Midbrain (tissue), 1 donor: ENCODE results near the gene FXYD5.
"Not testable (repeated sequence)": the region's sequence is repeated elsewhere in the genome, so short reads cannot be mapped to it uniquely, and the experiment has no call there.

Source experiments
- DNase-seq: peaks from one replicate; lab custom pipeline; 2025; lab: John Stamatoyannopoulos, UW

FXYD5 gene

DNA sequence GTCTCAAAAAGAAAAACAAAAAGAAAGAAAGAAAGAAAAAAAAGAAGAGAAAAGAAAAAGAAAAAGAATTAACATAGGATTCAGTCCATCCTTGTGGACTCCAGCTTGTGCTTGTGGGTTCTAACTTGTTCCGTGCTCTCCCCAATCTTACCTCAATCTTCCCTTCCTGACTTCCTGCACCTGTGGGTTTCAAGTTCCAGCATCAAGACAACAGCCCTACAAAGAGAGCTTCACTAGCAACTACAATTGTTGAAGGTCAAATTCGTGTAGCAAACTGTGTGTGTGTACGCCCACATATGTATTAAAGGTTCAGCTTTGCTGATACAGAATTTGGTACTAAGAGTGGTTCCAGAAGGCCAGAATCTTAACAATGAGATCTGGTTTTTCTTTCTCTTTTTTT lies 25.3 kb downstream of the FXYD5 start:
- DNase-seq = no peak

DNA sequence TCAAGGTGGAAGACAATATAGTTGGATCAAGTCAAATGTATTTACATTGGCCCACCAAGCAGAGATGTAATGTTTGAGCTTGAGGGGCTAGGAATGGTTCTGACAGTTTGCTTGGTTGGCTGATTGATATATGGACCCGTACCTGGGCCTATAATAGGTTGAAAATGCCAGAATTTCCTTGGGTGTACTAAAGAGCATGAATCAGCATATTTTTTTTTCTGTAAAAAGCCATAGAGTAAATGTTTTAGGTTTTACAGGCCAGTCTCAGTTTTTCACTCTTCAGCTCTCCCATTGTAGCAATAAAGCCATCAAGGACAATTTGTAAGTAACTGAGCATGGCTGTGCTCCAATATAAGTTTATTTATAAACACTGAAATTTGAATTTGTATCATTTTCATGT lies 26.9 kb downstream of the FXYD5 start:
- no peak for DNase-seq

DNA sequence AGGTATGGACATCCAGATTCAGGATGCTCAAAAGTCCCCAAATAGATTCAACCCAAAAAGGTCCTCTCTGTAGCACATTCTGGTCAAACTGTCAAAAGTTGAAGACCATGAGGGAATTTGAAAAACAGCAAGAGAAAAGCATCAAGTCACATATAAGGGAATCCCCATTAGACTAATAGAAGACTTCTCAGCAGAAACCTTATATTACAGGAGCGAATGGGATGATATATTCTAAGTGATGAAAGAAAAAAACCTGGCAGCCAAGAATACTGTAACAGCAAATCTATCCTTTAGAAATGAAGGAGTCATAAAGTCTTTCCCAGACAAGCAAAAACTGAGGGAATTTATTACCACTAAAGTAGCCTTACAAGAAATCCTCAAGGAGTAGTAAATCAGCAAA lies 29.7 kb downstream of the FXYD5 start:
- no peak for DNase-seq

DNA sequence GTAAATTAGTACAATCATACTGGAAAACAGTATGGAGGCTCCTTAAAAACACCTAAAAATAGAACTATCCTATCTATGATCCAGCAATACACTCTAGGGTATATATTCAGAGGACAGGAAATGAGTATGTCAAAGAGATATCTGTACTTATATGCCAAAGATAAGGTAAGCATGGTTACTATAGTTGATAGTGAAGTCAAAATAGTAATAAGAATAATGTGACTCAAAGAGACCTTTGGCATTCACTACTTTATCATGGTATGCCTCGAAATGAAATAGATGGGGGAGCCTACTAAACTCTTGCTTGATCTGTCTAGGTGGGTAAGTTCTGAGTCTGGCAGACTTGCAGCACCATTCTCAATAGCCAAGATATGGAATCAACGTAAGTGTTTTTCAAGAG lies 30.3 kb downstream of the FXYD5 start:
- no peak for DNase-seq

DNA sequence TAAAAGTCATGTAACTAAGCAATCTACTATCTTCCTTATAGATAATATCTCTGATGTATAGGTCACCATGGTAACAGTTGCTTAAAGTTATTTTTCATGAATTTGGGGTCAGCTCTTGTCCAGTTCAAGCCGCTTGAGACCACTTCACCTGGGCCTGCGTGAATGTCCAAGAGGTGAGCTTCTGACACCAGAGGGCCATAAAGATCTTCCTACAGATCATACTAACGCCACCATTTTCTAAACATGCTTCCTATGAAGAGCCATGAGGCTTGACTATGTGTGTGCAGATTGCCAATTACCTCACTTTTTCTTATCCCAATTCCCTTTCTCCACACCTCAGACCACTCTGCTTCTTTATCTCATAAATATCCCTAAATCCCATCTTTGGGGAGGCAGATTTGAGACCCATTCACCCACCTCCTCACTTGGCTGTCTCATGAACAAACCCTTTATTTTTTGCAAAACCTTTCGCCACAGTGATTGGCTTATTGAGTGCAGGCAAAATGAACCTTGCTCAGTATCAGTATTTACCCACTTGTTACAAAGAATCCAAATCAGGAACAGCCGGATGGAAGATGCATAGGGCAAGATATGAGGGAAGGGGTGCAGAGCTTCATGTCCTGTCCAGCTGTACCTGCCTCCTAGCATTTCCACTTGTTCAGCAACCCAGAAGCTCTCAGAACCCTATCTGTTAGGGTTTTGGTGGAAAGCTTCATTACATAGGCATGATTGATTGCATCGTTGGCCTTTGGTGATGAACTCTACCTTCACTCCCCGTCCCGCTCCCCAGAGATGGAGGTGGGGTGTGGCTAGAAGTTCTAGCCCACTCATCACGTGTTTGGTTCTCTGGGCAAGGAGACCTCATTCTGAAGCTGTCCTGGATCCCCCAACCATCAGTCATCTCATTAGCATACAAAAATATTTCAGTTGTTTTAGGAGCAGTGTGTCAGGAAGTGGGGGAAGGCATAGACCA lies 39.8 kb downstream of the FXYD5 start:
- no peak for DNase-seq

DNA sequence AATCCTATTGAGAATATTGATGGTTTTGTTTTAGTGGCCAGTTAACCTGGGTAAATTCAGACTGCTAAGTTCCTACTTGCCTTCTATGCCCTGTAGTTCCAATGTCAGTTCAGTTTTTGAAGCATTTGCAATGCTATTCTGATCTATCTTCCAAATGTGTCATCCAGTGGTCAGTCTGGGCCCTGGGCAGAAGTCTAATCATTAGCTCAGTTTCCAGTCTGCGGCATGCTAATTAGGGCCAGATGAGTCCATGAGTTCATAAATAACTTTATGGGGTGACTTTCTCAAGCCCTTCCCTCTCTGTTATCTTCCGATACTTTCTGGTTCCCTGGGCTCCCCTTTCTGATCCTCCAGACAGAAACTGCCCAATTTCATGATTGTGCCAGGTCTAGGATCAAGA lies 41.3 kb downstream of the FXYD5 start:
- DNase-seq = no peak

DNA sequence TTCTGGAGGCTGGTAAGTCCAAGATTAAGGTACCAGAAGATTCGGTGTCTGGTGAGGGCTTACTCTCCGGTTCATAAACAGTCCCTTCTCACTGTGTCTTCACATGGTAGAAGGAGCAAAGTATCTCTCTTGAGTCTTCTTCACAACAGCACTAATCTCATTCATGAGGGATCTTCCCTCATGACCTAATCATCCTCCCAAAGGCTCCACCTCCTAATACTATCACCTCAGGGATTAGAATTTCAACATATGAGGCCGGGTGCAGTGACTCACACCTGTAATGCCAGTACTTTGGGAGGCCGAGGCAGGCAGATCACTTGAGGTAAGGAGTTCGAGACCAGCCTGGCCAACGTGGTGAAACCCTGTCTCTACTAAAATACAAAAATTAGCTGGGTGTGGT lies 42.3 kb downstream of the FXYD5 start:
- DNase-seq = not testable (repeated sequence)

DNA sequence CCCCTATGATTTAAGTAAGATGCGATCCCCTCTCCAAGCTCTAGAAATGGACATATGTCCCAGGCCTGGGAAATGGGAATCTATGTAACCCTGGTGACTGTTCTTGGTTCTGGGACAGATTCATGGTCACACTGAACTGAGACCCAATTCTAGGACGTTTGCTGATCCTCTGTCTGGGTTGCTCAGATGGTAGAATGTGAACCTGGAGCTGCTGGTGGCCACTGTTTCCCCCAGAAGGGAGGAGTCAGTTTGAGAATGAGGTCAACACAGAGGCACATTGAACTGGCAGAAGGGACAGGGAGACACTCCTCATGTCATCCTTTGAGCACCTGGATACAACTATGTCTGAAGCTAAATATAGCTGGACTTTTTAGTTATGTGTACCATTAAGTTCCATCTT lies 44.9 kb downstream of the FXYD5 start:
- no peak for DNase-seq

DNA sequence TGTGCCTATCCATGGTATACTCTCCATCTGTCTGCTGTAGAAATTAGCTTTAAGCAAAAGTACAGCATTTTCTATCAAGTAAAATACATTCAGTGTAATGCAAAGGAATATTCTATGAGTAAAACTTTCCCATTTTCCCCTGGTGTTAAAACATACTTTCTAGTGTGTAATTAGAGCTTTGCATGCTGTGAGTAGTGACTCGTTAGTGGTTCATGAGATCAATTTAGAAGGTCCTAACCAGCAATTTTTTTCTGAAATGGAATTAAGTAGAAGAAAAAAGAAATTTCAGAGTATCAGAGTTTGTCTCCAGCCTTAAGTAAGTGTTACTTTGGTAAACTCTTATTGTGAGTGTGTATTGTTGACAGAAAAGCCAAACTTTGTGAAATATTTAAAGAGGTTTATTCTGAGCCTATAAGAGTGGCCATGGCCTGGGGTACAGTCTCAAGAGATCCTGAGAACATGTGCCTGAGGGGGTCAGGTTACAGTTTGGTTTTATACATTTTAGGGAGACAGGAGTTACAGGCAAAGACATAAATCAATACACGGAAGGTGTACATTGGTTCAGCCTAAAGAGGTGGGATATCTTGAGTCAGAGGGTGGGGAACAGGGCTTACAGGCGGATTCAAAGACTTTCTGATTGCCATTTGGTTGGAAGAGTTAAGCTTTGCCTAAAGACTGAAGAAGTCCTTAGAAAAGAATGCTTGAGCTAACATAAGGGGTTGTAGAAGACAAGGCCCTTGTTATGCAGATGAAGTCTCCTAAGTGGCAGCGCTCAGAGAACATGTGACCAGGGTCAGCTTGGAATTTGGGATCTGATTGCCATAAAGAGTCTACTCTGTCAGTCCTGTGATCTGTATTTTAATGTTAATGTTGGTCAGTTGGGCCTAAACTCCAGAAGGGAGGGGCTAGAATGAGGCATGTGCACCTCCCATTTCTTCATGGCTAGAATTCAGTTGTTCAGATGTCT lies 48.5 kb downstream of the FXYD5 start:
- DNase-seq = no peak

DNA sequence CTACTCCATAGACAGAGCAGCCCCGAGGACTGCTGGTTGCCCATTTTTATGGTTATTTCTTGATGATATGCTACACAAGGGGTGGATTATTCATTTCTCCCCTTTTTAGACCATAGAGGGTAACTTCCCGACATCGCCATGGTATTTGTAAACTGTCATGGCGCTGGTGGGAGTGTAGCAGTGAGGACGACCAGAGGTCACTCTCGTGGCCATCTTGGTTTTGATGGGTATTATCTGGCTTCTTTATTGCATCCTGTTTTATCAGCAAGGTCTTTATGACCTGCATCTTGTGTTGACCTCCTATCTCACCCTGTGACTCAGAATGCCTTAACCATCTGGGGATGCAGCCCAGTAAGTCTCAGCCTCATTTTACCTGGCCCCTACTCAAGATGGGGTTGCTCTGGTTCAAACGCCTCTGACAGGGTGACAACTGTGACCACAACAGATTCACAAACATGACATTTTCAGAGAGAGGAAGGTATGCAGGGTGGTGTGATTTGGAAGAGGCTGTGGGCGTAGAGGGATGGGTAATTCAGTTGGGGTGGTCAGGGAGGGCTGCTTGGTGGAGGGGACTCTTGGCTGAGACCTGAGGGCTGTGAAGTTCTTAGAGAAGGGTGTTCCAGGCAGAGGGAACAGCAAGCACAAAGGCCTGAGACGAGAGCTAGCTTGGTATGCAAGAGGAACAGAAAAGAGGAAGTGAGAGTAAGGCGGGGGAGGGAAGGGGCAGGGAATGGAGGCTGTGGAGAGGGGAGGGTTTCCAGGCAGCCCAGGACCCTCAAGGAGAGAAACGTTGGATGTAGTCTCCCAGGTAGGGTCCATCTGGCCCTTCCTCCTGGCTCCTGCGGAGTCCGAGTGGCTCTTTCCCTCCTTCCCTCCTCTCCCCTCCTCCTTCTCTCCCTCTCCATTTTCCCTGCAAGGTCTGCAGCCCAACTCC lies 50.5 kb downstream of the FXYD5 start:
- no peak for DNase-seq

DNA sequence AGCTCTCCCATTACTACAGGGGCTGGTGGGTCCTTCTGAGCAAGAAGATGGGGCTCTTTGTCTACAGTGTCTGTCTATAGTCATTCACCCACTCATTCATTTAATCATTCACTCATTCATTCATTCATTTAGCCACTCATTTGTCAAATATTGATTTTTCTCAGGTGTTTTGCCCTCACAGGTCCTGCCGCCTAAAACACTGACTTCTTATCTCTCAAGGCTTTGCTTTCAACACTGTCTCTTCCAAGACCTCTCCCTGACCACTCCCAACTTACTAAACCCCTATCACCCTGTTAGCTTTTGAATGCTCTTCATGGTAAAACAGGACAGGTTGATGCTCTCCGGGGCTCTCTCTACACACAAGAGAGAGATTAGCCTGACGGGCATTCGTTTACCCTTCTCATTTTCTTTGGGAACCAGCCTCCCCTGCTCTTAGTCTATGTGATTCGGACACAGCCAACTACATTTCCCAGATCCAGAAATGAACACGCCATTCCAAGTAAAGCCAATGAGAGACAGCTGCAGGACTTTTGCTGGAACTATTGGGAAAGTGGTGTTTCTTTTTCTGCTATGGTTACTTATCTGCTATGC lies 51.3 kb downstream of the FXYD5 start:
- no peak for DNase-seq

DNA sequence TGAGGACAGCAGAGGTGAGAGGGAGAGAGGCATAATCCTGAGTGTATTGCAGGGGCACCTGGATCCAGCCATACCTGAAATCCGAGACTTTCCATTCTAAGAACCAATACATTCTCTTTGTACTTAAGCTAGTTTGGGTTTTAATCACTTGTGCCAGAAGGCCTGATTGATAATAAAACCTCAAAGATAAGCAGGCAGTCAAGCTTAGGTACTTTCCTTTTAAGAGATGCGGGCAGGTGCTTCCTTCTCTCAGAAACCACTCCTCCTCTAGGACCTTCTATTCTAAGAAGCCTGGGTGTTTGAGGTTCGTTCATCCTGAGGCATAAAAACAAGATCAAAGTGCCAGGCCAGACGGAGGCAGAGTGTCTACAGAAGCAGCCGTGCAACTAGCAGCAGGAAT lies 51.8 kb downstream of the FXYD5 start:
- DNase-seq = no peak

DNA sequence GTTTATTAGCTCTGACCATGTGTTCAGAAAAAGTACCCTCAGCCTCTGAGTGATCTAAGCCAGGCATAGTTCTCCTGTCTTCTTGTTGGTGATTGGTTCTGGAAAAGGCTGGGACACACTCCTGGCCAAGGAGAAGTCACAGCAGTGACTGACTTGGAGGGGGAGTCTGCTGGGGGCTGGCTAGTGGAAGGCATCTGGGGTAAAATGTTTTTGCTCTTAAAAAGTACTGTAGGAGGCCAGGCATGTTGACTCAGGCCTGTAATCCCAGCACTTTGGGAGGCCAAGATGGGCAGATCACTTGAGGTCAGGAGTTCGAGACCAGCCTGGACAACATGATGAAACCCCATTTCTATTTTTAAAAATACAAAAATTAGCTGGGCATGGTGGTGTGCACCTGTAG lies 52.3 kb downstream of the FXYD5 start:
- no peak for DNase-seq

DNA sequence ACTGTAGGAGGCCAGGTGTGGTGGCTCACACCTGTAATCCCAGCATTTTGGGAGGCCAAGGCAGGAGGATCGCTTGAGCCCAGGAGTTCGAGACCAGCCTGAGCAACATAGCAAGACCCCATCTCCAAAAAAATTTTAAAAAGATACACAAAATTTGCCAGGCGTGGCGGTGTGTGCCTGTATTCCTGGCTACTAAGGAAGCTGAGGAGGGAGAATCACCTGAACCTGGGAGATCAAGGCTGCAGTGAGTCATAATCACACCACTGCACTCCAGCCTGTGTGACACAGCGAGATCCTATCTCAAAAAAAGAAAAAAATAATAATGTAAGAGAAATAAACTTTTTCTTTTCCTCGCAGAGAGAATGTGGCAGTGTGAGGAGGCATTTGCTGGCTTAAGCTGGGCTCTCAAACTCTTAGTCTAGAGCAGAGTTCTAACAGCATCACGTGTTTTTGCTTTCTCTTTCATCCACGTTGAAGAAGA lies 52.9 kb downstream of the FXYD5 start:
- no peak for DNase-seq

DNA sequence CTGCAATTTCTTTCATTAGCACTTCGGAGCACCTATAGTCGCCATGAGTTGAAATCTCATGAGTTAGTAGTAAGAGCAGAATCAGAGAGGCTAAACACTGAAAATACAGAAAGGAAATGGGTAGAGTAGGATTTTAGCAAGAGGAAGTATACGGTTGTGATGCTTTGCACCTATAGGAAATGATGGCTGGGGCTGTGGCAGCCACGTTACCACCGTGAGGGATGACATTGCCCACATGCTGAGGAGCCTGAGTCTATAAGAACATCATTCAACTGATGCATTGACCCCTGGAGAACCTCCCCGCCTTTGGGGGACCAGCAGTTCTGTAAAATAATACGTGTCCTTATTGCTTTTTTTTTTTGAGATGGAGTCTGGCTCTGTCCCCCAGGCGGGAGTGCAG lies 53.6 kb downstream of the FXYD5 start:
- DNase-seq = no peak

DNA sequence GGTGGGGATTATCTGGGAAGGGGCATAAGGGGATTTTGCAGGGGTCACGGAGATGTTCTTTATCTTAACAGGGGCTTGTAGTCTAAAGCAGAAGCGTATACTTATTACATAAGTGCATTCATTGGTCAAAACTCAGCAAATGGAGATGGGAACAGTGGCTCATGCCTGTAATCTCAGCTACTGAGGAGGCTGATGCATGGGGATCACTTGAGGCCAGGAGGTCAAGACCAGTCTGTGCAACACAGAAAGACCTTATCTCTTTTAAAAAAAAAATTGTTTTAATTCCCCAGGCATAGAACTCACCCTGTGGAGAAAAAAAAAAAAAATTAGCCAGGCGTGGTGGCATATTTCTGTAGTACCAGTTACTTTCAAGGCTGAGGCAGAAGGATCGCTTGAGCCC lies 55.1 kb downstream of the FXYD5 start:
- no peak for DNase-seq

DNA sequence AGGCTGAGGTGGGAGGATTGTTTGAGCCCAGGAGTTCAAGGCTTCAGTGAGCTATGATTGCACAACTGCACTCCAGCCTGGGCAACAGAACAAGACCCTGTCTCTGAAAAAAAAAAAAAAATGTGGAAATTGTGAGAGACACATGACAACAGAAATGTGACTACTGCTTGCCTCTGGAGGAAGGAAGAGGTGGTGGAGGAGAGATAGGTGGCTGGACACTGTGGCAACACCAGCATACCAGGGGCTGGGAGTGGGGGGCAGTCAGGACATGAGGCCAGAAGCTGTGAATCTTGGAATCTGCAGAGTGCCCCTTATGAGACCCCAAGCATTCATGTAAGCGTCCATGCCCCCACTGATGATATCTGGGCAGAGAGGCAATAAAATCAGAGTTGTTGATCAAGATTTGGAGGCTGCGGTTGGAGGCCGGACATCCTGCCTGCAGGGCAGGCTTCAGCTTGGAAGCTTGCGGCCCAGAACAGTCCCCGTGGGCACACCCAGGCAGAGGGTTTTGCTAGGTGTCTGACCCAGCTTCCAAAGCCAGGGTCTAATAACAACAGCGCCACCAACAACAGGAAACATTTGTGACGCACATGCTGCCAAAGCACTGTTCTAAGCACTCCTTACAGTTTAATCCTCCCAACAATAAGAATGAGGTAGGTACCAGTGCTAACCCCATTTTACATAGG lies 57.2 kb downstream of the FXYD5 start:
- DNase-seq = no peak

DNA sequence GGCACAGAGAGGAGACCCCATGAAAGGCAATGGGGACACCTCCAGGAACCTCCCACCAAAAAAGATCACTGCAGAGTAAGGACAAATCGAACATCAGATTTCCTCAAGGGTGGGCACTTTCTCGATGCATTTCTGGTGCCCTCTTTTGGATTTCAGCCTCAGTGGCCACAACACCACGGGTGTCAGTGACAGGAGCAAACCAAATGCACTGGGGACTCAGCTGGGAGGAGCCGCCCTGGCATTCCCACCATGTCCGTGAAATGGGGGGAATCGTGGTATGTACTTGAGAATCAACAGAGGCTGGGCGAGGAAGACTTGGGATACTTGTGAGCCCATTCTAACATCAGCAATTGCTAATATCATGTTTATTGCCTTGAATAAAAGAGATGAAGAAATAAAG lies 57.7 kb downstream of the FXYD5 start:
- no peak for DNase-seq

DNA sequence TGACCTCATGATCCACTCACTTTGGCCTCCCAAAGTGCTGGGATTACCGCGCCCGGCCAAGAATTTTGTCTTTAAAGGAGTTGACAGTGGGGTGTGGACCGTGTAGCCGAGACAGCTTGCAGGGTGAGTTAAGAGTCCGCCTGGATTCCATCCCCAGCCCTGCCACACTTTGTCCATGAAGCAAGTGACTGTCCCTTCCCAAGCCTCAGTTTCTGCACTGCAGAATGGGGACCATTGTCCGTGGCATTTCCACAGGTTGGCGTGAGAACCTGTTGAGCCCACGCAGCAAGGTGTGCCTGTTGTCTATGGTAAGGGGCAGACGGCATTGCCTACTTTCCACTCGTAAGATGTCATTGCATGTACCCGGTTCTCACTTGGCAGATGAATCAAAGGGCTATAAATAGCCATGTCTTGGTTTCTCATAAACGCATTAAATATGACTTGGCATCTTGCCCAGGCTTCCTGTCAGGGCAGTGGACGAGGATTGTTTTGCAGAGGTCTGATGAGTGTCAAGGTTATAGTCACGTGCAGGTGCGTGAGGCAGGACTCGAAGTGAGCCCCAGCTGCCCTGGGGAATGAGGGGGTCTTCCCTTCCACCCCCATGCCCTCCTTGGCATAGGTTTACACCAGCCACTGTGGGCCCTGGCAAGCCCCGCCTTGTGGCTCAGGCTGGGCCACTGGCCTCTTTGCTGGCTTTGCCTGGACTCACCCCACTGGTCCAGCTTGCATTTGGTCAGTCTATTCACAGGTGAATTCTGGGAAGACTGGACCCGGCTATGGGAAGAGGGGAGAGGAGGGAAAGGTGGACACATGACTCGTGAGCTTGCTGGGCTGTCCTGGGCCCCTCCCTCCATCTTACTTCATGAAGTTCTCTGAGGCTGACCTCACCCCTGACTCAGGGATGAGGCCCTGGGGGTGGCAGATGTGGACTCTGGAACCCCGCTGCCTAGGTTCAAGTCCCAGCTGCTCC lies 59.4 kb downstream of the FXYD5 start:
- DNase-seq = no peak
